HG03342 (cell line): Measurements from ENCODE around the gene KCNE5.
"Not testable (repeated sequence)": the region's sequence is repeated elsewhere in the genome, so short reads cannot be mapped to it uniquely, and the experiment has no call there.

Experiments
- ATAC-seq: cut with Tn5 transposase; IDR thresholded peaks from one replicate; pipeline ENCODE4 v1.9.1; 2021; ENCODE audit warnings: mild to moderate bottlenecking, moderate library complexity; ENCODE audit not compliant: unreplicated experiment

The KCNE5 gene

DNA sequence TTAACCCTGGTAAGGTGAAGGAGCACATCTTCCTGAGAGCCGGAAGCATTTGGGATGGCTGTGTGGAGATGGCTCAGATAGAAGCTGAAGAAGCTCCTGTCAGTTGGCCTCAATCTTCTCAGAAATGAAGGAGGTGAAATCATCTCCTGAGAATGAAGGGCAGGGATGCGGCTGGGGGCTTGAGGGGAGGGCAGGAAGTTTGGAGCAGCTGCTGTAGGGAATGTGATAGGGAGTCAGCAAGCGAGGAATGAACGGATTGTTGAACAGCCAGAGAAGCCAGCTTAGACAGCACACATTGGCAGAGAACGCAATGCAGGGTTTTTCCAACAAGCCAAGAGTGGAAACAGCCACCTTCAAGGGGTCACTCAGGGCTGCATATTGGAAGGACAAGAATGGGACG lies 10.0 kb downstream of the KCNE5 start:
- no peak for ATAC-seq

DNA sequence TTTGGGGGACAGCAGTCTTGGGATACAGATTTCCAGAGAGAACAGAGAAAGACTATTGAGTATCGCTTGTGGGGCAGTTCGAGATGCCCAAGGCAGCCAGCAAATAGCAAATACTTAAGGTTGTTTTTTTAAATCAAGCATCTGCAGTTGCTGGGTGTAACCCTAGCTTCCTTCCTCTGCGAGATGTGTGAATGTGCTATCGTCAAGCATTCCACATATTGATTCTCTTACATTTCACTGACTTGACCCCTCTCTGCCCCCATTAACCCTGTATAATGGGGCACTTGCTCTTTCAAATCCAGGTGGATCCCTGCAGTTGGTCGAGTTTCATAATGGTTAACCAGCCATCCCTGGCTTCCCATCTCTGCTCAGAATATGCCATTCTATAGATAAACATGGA lies 23.5 kb downstream of the KCNE5 start:
- no peak for ATAC-seq

DNA sequence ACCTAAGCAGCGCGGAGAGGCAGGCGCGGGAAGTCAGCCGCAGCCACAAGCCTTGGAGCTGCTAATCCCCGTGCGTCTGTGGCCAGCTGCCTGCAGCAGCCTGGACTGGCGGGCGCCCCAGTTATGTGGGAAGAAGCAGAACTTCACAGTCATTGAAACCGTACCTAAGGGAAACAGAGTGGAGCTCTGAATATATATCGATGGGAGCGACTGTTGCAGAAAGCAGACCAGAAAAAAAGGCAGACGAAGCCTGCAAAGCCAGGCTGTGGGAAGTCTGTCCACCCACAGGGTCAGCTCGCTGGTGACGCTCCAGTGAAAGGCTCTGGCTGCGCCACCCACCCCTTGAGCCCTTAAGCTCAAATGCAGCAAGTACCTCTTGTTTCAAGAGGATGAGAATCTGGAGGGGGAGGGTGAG lies 24.7 kb downstream of the KCNE5 start:
- ATAC-seq: no peak

DNA sequence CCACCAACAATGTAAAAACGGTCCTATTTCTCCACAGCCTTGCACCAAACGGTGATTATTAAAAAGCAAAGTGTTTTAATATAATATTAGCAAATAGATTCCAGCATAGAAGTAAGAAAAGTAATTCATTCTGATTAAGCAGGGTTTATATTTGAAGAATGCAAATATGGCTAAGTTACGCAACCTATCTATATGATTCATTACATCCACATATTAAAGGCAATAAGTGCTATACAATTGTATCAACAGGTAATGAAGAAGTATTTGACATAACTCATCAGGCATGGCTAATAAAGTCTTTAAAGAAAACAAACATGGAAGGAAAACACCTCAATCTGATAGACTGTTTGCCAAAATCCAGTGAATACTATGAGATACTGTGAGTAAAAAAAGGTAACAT lies 29.0 kb downstream of the KCNE5 start:
- no peak for ATAC-seq

DNA sequence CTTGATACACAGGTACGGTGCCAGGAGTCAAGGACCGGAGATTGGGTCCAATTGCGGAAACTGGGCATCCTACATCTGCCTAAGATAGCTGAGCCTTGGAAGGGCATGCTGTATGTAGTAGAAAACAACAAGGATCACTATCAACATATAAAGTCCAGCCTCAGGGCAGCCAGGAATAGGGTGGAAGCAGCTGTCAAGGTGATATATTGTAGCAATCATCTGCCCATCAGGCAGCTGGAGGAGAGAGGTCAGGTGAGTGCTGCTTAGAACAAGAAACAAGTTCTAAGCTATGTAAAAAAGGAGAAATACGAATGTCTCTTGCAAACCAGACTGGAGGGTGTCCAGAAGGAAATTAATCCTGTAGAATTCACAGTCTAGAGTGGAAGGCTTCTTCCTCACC lies 34.8 kb downstream of the KCNE5 start:
- no peak for ATAC-seq

DNA sequence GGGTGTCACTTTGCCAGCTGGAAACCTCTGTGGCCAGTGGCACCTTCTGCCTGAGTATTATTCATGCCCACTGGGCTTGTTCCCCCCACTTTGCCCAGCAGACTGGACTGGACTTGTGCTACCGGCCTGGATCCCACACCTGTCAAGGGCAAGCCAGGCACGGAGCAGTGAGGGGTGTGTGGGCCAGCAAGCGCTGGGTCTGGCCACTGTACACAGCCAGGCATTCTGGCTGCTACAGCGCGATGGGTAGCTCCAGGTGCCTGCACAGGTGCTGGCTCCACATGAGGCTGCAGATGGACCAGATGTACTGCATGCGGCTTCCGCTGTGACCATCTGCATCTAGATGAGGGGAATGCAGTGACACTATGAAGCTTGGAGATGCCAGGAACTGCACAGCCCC lies 39.5 kb downstream of the KCNE5 start:
- no peak for ATAC-seq

DNA sequence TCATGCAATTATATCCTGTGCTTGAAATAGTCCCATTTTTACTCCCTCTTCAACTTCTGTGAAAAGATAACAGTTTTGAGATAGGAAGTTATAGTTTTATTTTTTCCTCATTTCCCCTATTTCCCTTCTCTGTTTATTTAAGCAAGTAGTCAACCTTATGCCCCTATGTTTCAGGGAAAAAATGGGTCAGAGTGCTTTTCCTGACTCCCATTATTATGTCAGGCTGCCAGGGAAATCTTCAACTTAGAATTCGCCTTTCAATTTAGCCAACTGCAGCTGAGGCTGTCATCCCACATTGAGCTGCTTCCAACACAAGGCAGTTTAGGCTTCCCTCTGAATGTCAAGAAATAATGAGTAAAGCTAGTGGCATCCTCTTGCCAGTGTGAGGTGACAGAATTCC lies 46.1 kb downstream of the KCNE5 start:
- ATAC-seq: no peak

DNA sequence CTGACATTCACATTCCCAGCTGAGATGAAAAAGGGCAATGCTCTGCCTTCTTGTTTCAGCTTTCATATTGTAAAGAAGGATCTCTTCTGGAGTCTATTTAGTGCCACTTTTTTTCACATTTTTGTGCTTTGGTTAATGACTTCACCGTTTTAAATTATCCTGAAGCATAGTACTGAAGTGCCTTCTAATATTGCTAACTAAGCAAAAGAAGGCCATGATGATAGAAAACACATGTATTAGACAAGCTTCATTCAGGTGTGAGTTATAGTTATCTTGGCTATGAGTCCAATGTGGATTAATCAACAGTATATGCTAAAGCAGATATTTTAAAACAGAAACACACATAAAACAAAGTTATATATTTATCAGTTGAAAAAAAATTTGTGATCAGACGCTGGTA lies 47.9 kb downstream of the KCNE5 start:
- ATAC-seq: no peak

DNA sequence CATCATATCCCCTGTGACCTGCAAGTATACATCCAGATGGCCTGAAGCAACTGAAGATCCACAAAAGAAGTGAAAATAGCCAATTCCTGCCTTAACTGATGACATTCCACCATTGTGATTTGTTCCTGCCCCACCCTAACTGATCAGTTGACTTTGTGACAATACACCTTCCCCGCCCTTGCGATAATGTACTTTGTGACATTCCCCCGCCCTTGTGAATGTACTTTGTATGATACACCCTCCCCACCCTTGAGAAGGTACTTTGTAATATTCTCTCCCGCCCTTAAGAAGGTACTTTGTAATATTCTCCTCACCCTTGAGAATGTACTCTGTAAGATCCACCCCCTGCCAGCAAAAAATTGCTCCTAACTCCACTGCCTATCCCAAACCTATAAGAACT lies 48.9 kb downstream of the KCNE5 start:
- ATAC-seq: not testable (repeated sequence)
